Measurements from ENCODE around the gene XYLB.

XYLB gene

GRCh38 chr3:38314112-38314763, 32.3 kb upstream of the XYLB start:
- no peak for DNase-seq (ENCODE audit: extremely low spot score)
- no peak for TF ChIP-seq CTCF (IDR thresholded peaks at IDR 0.05; ENCODE audit: control extremely low read depth, extremely low read depth, low read depth, missing control alignments)
- ChIA-PET CTCF (no interaction called here), POLR2A (no interaction called here)

GRCh38 chr3:38314764-38315487, 31.7 kb upstream of the XYLB start:
- ChIA-PET POLR2A (no interaction called here), CTCF (no interaction called here)
- no peak for TF ChIP-seq CTCF (IDR thresholded peaks at IDR 0.05; ENCODE audit: control extremely low read depth, extremely low read depth, low read depth, missing control alignments)
- DNase-seq (ENCODE audit: extremely low spot score) = no peak

GRCh38 chr3:38315488-38316230, 30.9 kb upstream of the XYLB start:
- CTCF ChIA-PET = no interaction called here
- no peak for DNase-seq (ENCODE audit: extremely low spot score)
- POLR2A ChIA-PET = no interaction called here
- no peak for TF ChIP-seq CTCF (IDR thresholded peaks at IDR 0.05; ENCODE audit: control extremely low read depth, extremely low read depth, low read depth, missing control alignments)

- POLR2A ChIA-PET = no interaction called here
- CTCF ChIA-PET = no interaction called here
- DNase-seq (ENCODE audit: extremely low spot score) = no peak
- TF ChIP-seq CTCF (IDR thresholded peaks at IDR 0.05; ENCODE audit: control extremely low read depth, extremely low read depth, low read depth, missing control alignments) = no peak
Observed at GRCh38 chr3:38316356-38317191, 30.0 kb upstream of the XYLB start.

GRCh38 chr3:38317192-38317759, 29.3 kb upstream of the XYLB start:
- CTCF ChIA-PET = interaction anchor here (2.4 kb wide), 1 partner anchor 29 kb away, joined by 10 read pairs; the partner anchor contains the start of gene XYLB
- DNase-seq (ENCODE audit: extremely low spot score) = no peak
- POLR2A ChIA-PET = no interaction called here
- no peak for TF ChIP-seq CTCF (IDR thresholded peaks at IDR 0.05; ENCODE audit: control extremely low read depth, extremely low read depth, low read depth, missing control alignments)

Measured in GM10248 (cell line).